H1 (cell line): ENCODE results near the gene DBNL. TPM values are rescaled to one million over a fixed set of nuclear protein-coding genes. Genes with fewer than 3 reads are reported as not detected.

ENCODE experiments used
- CTCF ChIA-PET: fragments of 300-600 bp; sonication (Branson Sonifier 250); formaldehyde crosslinking; loops from one replicate; lab custom pipeline; 2021; ENCODE audit not compliant: partially characterized antibody; lab: Charles Lee
- POLR2A ChIA-PET: fragments of 300-600 bp; sonication (Branson Sonifier 250); formaldehyde crosslinking; loops from one replicate; lab custom pipeline; 2021; ENCODE audit warnings: inconsistent platforms; ENCODE audit not compliant: partially characterized antibody; lab: Charles Lee
- DNase-seq, 2 experiments: peaks; one replicate each; pipeline versions ENCODE4 v3.0.0 to v3.0.0-alpha.2; 2010 to 2022; ENCODE audit warnings: low spot score in 2 of 2, low read depth in 1 of 2, mixed read lengths in 1 of 2
- FAIRE-seq: peaks from 2 replicates; lab custom pipeline; 2011; peaks lifted over from hg19 to GRCh38; lab: Jason Lieb, UNC
- H2AFZ ChIP-seq: 2 replicates; pipeline ENCODE4 v1.8.1; 2012; ENCODE audit warnings: low read length, inconsistent platforms
- H2AK5ac ChIP-seq: 2 replicates; pipeline ENCODE4 v1.6.1; 2013; ENCODE audit warnings: low read depth, low read length
- H2BK120ac ChIP-seq: replicated peaks from 2 replicates; pipeline ENCODE3; 2013; ENCODE audit warnings: low read depth, low read length, inconsistent platforms
- H2BK12ac ChIP-seq: 2 replicates; pipeline ENCODE4 v1.6.1; 2013; ENCODE audit warnings: low read depth, low read length
- H2BK15ac ChIP-seq: 2 replicates; pipeline ENCODE4 v1.6.1; 2013; ENCODE audit warnings: low read length
- H2BK20ac ChIP-seq: 2 replicates; pipeline ENCODE4 v1.6.1; 2013; ENCODE audit warnings: low read length
- H2BK5ac ChIP-seq: 2 replicates; pipeline ENCODE4 v1.6.1; 2013; ENCODE audit warnings: low read depth, low read length
- H3K14ac ChIP-seq: 2 replicates; pipeline ENCODE4 v1.6.1; 2013; ENCODE audit warnings: inconsistent platforms; ENCODE audit not compliant: insufficient read length
- H3K18ac ChIP-seq: 2 replicates; pipeline ENCODE4 v1.6.1; 2013; ENCODE audit warnings: low read length; ENCODE audit errors: extremely low read depth
- H3K23ac ChIP-seq: 2 replicates; pipeline ENCODE4 v1.6.1; 2013; ENCODE audit warnings: inconsistent platforms; ENCODE audit not compliant: insufficient read length
- H3K23me2 ChIP-seq: 2 replicates; pipeline ENCODE4 v1.6.1; 2013; ENCODE audit warnings: low read depth, low read length
- H3K27ac ChIP-seq: 2 replicates; pipeline ENCODE4 v1.6.1; 2011; ENCODE audit warnings: low read depth, low read length, inconsistent platforms
- H3K27me3 ChIP-seq, 4 experiments: replicated peaks in 1 of 4; 1 replicate in 1 of 4; 2 replicates in 3 of 4; pipeline versions ENCODE4 v1.6.1 to v1.8.1; 2011 to 2013; ENCODE audit warnings: low read length in 3 of 4, mild to moderate bottlenecking in 3 of 4, inconsistent platforms in 2 of 4, mixed read lengths in 2 of 4, moderate library complexity in 1 of 4; ENCODE audit not compliant: control insufficient read depth in 3 of 4, insufficient read depth in 3 of 4; ENCODE audit errors: extremely low read depth in 1 of 4
- H3K36me3 ChIP-seq, 4 experiments: 2 replicates each; pipeline versions ENCODE4 v1.6.1 to v1.8.1; 2011 to 2013; ENCODE audit warnings: mild to moderate bottlenecking in 4 of 4, low read length in 3 of 4, moderate library complexity in 2 of 4, control low read depth in 1 of 4, inconsistent platforms in 1 of 4; ENCODE audit not compliant: insufficient read depth in 4 of 4, control insufficient read depth in 2 of 4
- H3K4ac ChIP-seq: replicated peaks from 2 replicates; pipeline ENCODE3; 2013; ENCODE audit warnings: low read length, low read depth, mixed read lengths, inconsistent platforms; ENCODE audit not compliant: insufficient read length
- H3K4me1 ChIP-seq, 4 experiments: replicated peaks in 1 of 4; 1 replicate in 1 of 4; 2 replicates in 3 of 4; pipeline versions ENCODE4 v1.6.1 to v1.8.1; 2011 to 2013; ENCODE audit warnings: low read length in 3 of 4, inconsistent platforms in 2 of 4, mixed read lengths in 1 of 4; ENCODE audit not compliant: insufficient read depth in 4 of 4, control insufficient read depth in 3 of 4
- H3K4me2 ChIP-seq, 2 experiments: 2 replicates each; pipeline versions ENCODE4 v1.6.1 to v1.8.1; 2011 to 2013; ENCODE audit warnings: low read depth in 2 of 2, low read length in 2 of 2, control low read depth in 1 of 2, inconsistent platforms in 1 of 2, mild to moderate bottlenecking in 1 of 2; ENCODE audit not compliant: insufficient read depth in 1 of 2
- H3K4me3 ChIP-seq, 4 experiments: fragments of 200-600, 300-600 bp in 1 of 4; sonication (generic), shearing (Covaris generic), sonication (Bioruptor Twin) in 1 of 4; 2 replicates each; pipeline versions ENCODE4 v1.5.1 to v1.8.1; 2011 to 2016; ENCODE audit warnings: low read length in 4 of 4, low read depth in 3 of 4, control low read depth in 2 of 4, inconsistent platforms in 2 of 4, mild to moderate bottlenecking in 2 of 4, mixed read lengths in 1 of 4, moderate library complexity in 1 of 4; ENCODE audit not compliant: insufficient read depth in 2 of 4; ENCODE audit errors: extremely low read depth in 1 of 4
- H3K56ac ChIP-seq: replicated peaks from 2 replicates; pipeline ENCODE3; 2013; ENCODE audit warnings: low read depth, mild to moderate bottlenecking, mixed read lengths, low read length, inconsistent platforms; ENCODE audit not compliant: insufficient read length
- H3K79me1 ChIP-seq: 2 replicates; pipeline ENCODE4 v1.6.1; 2013; ENCODE audit warnings: low read depth, low read length, control low read depth
- H3K79me2 ChIP-seq, 2 experiments: 2 replicates each; pipeline versions ENCODE4 v1.6.1 to v1.8.1; 2012 to 2013; ENCODE audit warnings: low read length in 2 of 2, mild to moderate bottlenecking in 2 of 2, inconsistent platforms in 1 of 2; ENCODE audit not compliant: insufficient read depth in 2 of 2, control insufficient read depth in 1 of 2
- H3K9ac ChIP-seq, 4 experiments: replicated peaks in 1 of 4; 1 replicate in 1 of 4; 2 replicates in 3 of 4; pipeline versions ENCODE4 v1.6.1 to v1.8.1; 2011 to 2013; ENCODE audit warnings: low read depth in 3 of 4, low read length in 3 of 4, control low read depth in 2 of 4, mild to moderate bottlenecking in 2 of 4, moderate library complexity in 2 of 4, inconsistent platforms in 1 of 4; ENCODE audit errors: extremely low read depth in 1 of 4
- H3K9me3 ChIP-seq, 2 experiments: 2 replicates each; pipeline versions ENCODE4 v1.6.1 to v1.8.1; 2012 to 2013; ENCODE audit warnings: mild to moderate bottlenecking in 2 of 2, moderate library complexity in 2 of 2, control low read depth in 1 of 2, inconsistent platforms in 1 of 2, low read depth in 1 of 2, low read length in 1 of 2, mixed read lengths in 1 of 2; ENCODE audit not compliant: insufficient read depth in 2 of 2
- H4K20me1 ChIP-seq, 2 experiments: replicated peaks in 1 of 2; 2 replicates each; pipeline versions ENCODE3 to v1.8.1; 2011 to 2013; ENCODE audit warnings: inconsistent platforms in 2 of 2, low read length in 2 of 2, mild to moderate bottlenecking in 1 of 2; ENCODE audit not compliant: insufficient read depth in 2 of 2, control insufficient read depth in 1 of 2
- H4K5ac ChIP-seq: 2 replicates; pipeline ENCODE4 v1.6.1; 2013; ENCODE audit warnings: low read length, low read depth, mixed read lengths, inconsistent platforms; ENCODE audit not compliant: insufficient read length
- H4K8ac ChIP-seq: 2 replicates; pipeline ENCODE4 v1.8.0; 2013; ENCODE audit warnings: mild to moderate bottlenecking, moderate library complexity, low read length, inconsistent platforms; ENCODE audit not compliant: insufficient read depth; ENCODE audit errors: extremely low read depth
- H4K91ac ChIP-seq: replicated peaks from 2 replicates; pipeline ENCODE3; 2013; ENCODE audit warnings: low read length, mixed read lengths, inconsistent platforms; ENCODE audit not compliant: insufficient read length
- BACH1 ChIP-seq: IDR thresholded peaks from 2 replicates; pipeline ENCODE4 v1.6.1; 2012; ENCODE audit warnings: low read length, improper control_type of control experiment
- CEBPB ChIP-seq: IDR thresholded peaks from 2 replicates; pipeline ENCODE4 v1.6.1; 2012; ENCODE audit warnings: low read depth, low read length
- CTCF ChIP-seq, 3 experiments: IDR thresholded peaks; 1 replicate in 2 of 3; 2 replicates in 1 of 3; pipeline versions ENCODE4 v1.5.1 to v1.6.1; 2011; ENCODE audit warnings: low read length in 3 of 3, mild to moderate bottlenecking in 3 of 3, inconsistent platforms in 2 of 3, low read depth in 1 of 3, moderate library complexity in 1 of 3; ENCODE audit not compliant: insufficient read depth in 1 of 3; ENCODE audit errors: control extremely low read depth in 1 of 3
- GABPA ChIP-seq: IDR thresholded peaks from 2 replicates; pipeline ENCODE4 v1.6.1; 2011; ENCODE audit warnings: mild to moderate bottlenecking, low read length, moderate library complexity, borderline replicate concordance; ENCODE audit not compliant: insufficient read depth
- HDAC6 ChIP-seq: IDR thresholded peaks from one replicate; pipeline ENCODE4 v1.7.1; 2012; ENCODE audit warnings: low read depth, mild to moderate bottlenecking, inconsistent platforms, low read length, moderate library complexity
- MAFK ChIP-seq: IDR thresholded peaks from 2 replicates; pipeline ENCODE4 v1.6.1; 2012; ENCODE audit warnings: low read depth, mild to moderate bottlenecking, improper control_type of control experiment, low read length
- POLR2AphosphoS5 ChIP-seq: IDR thresholded peaks from 2 replicates; pipeline ENCODE4 v1.6.1; 2011; ENCODE audit warnings: low read depth, low read length
- SIN3A ChIP-seq, 2 experiments: IDR thresholded peaks in 1 of 2; conservative IDR thresholded peaks in 1 of 2; 2 replicates each; pipeline ENCODE4 v1.6.1; 2011 to 2012; ENCODE audit warnings: low read length in 2 of 2, improper control_type of control experiment in 1 of 2, low read depth in 1 of 2, mild to moderate bottlenecking in 1 of 2
- SIRT6 ChIP-seq: IDR thresholded peaks from one replicate; pipeline ENCODE4 v1.7.1; 2012; ENCODE audit warnings: low read length, inconsistent platforms
- SP1 ChIP-seq: IDR thresholded peaks from 2 replicates; pipeline ENCODE4 v1.6.1; 2011; ENCODE audit warnings: low read depth, low read length
- SRF ChIP-seq: IDR thresholded peaks from 2 replicates; pipeline ENCODE4 v1.6.1; 2011; ENCODE audit warnings: mild to moderate bottlenecking, low read depth, low read length, moderate library complexity
- ZNF274 ChIP-seq: IDR thresholded peaks from 2 replicates; pipeline ENCODE4 v1.7.0; 2012; ENCODE audit warnings: low read length, borderline replicate concordance; ENCODE audit errors: extremely low read depth
- WGBS, 2 experiments: shearing (Covaris generic) in 1 of 2; methylation state at CpG; one replicate each; pipeline versions ENCODE4 v1.1.6 to v1.1.7; 2013 to 2015; ENCODE audit warnings: low lambda C conversion rate in 2 of 2, mixed read lengths in 2 of 2, inconsistent platforms in 1 of 2, low coverage in 1 of 2, missing lambda C conversion rate in 1 of 2; ENCODE audit not compliant: insufficient replicate concordance in 2 of 2, insufficient coverage in 1 of 2, insufficient read length in 1 of 2; ENCODE audit errors: extremely low coverage in 1 of 2, missing lambda C conversion rate in 1 of 2; 5-methylcytosine and 5-hydroxymethylcytosine counted together
- polyA plus RNA-seq, 7 experiments: library from polyadenylated mRNA; depleted of rRNA in 3 of 7; stranded (reverse) in 5 of 7; unstranded in 2 of 7; fragments of >200 nt in 5 of 7; fragments of 200-250 nt in 2 of 7; gene quantifications; 1 replicate in 5 of 7; 2 replicates in 1 of 7; 4 replicates in 1 of 7; pipeline versions ENCODE4 v1.2.1 to v1.2.3, GENCODE V29; 2011 to 2013; ENCODE audit warnings: missing spikeins in 2 of 7, mixed read lengths in 2 of 7
- total RNA-seq: library from RNA; stranded (reverse); fragmentation: NEBNext Ultra II Directional; extraction: Animal tissue kit (Norgen Biotek cat#: 25700); gene quantifications from 2 replicates; pipeline ENCODE4 v1.2.1, GENCODE V29; 2021

DBNL gene
- total and polyA plus RNA-seq, 2 of the 8 experiments (the other 6 are each of a cell fraction or from before 2014, with no cell fraction given): 30.9 to 56.6 TPM

GRCh38 chr7:44063547-44063893 is 19.0 kb downstream of the DBNL start:
- H4K8ac ChIP-seq: no peak overlapping the region; the same call in 1 of the 2 replicates
- H3K9ac ChIP-seq: no peak overlapping the region
- peaks cover 9 to 30% (median 26%) of the 10 kb centered on the region in 4 experiments for H3K4me1 ChIP-seq
- H2BK20ac ChIP-seq: peak overlapping the region; percentile 80; the same call in 1 of the 2 replicates
- H4K5ac ChIP-seq: no peak overlapping the region
- H3K27ac ChIP-seq: no peak overlapping the region
- no peak overlapping the region for H2AFZ ChIP-seq
- no peak overlapping the region for H4K91ac ChIP-seq
- H2AK5ac ChIP-seq: no peak overlapping the region
- H3K79me1 ChIP-seq: no peaks in the 10 kb centered on the region
- FAIRE-seq: no peak
- H3K14ac ChIP-seq: no peak overlapping the region
- no peak overlapping the region for H2BK15ac ChIP-seq
- peaks cover 0 to 18% (median 15%) of the 10 kb centered on the region in 4 experiments; a peak in 6 of 8 replicates for H3K36me3 ChIP-seq
- H2BK120ac ChIP-seq: no peak overlapping the region
- no peak overlapping the region for H3K4ac ChIP-seq
- no peak overlapping the region; the same call in 1 of the 2 replicates for H2BK12ac ChIP-seq
- ChIA-PET POLR2A (interaction anchor here (0.7 to 7.1 kb wide), 12 partner anchors 9 to 52 kb away, joined by 3 to 48 read pairs (median 5); partner anchors contain the start of gene AEBP1), CTCF (interaction anchor here (1.1 to 1.9 kb wide), 6 partner anchors 9 to 44 kb away, joined by 3 to 9 read pairs (median 4); partner anchors contain the start of gene DBNL)
- H3K4me3 ChIP-seq: peak overlapping the region in 3 of 4 experiments; percentile 16 to 35 (median 17); a peak in 3 of 8 replicates
- H3K4me2 ChIP-seq: peak overlapping the region; percentile 57 to 62
- peaks cover 0 to 3% (median 0%) of the 10 kb centered on the region in 4 experiments; a peak in 2 of 7 replicates for H3K27me3 ChIP-seq
- no peak for DNase-seq
- WGBS, 2 experiments: 54% methylated on average over 9 of the region's 10 CpGs; no CpG with 5 or more reads in 1 of the 2 experiments
- peaks cover 5 to 10% of the 10 kb centered on the region in 2 experiments for H4K20me1 ChIP-seq
- no peak overlapping the region for H2BK5ac ChIP-seq
- no peak overlapping the region for H3K56ac ChIP-seq
- H3K18ac ChIP-seq: no peak overlapping the region; the same call in 1 of the 2 replicates
- H3K9me3 ChIP-seq: no peaks in the 10 kb centered on the region
- H3K79me2 ChIP-seq: no peaks in the 10 kb centered on the region
- H3K23ac ChIP-seq: no peak overlapping the region
- no peaks in the 10 kb centered on the region for H3K23me2 ChIP-seq
- TF ChIP-seq SRF: no peak
- no peak for TF ChIP-seq CEBPB
- TF ChIP-seq SP1: no peak
- TF ChIP-seq BACH1: no peak
- TF ChIP-seq MAFK: no peak
- no peak for TF ChIP-seq ZNF274
- TF ChIP-seq CTCF (IDR thresholded peaks at IDR 0.05; ENCODE audit: control extremely low read depth in 1 of 3, insufficient read depth in 1 of 3, low read depth in 1 of 3, low read length in 3 of 3): no peak
- TF ChIP-seq POLR2AphosphoS5: no peak
- no peak for TF ChIP-seq GABPA
- TF ChIP-seq SIRT6: no peak
- TF ChIP-seq HDAC6: no peak
- TF ChIP-seq SIN3A (conservative IDR thresholded peaks at IDR 0.05 in 1 of 2, IDR thresholded peaks at IDR 0.05 in 1 of 2; ENCODE audit: low read depth in 1 of 2, low read length in 2 of 2): no peak
